Chondrocyte (in vitro differentiated cells): ENCODE measurements around the gene GRIK3. TPM values are rescaled to one million over a fixed set of nuclear protein-coding genes. Genes with fewer than 3 reads are reported as not detected.

ENCODE experiments used
- DNase-seq: peaks from one replicate; pipeline ENCODE4 v3.0.0; 2021; ENCODE audit warnings: mixed read lengths, low spot score
- H3K27ac Mint-ChIP-seq: one replicate; pipeline ENCODE4 v1.8.0; 2021; ENCODE audit warnings: mild to moderate bottlenecking, moderate library complexity, mixed read lengths; ENCODE audit not compliant: unreplicated experiment
- H3K27me3 Mint-ChIP-seq: 2 replicates; pipeline ENCODE4 v1.8.0; 2021; ENCODE audit warnings: low read depth, mixed read lengths
- H3K36me3 Mint-ChIP-seq: 2 replicates; pipeline ENCODE4 v1.8.0; 2021; ENCODE audit warnings: low read depth, mixed read lengths
- H3K4me1 Mint-ChIP-seq: 2 replicates; pipeline ENCODE4 v1.8.0; 2021; ENCODE audit warnings: low read depth, mild to moderate bottlenecking, mixed read lengths
- H3K4me3 Mint-ChIP-seq: one replicate; pipeline ENCODE4 v1.8.0; 2021; ENCODE audit warnings: mild to moderate bottlenecking, moderate library complexity, mixed read lengths; ENCODE audit not compliant: unreplicated experiment
- H3K9me3 Mint-ChIP-seq: 2 replicates; pipeline ENCODE4 v1.8.0; 2021; ENCODE audit warnings: low read depth, mixed read lengths
- CTCF ChIP-seq: fragments of 200-600 bp; sonication (generic); IDR thresholded peaks from 2 replicates; pipeline ENCODE4 v1.5.0; 2021; ENCODE audit warnings: antibody characterized with exemption, mild to moderate bottlenecking, moderate library complexity
- total RNA-seq: library from RNA; stranded (reverse); gene quantifications from 3 replicates; pipeline ENCODE4 v1.2.1, GENCODE V29; 2021

Gene GRIK3
- total RNA-seq, 1 donor from 2014 or later = not detected

DNA sequence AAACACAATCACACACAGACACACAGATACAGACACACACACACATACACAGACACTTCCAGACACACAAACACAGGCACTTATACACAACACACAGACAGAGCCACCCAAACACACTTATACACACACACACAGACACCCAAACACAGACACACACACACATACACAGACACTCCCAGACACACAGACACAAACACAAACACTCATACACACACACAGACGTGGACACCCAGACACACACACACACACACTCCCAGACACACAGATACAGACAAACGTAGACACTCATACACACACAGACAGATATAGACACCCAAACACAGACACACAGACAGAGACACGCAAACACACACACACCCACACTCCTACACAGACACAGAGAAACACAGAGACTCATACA is 272.1 kb downstream of the GRIK3 start:
- Mint-ChIP-seq H3K9me3 (no peaks in the 10 kb centered on the region), H3K4me3 (no peak overlapping the region), H3K36me3 (no peaks in the 10 kb centered on the region), H3K27me3 (peaks cover 6% of the 10 kb centered on the region), H3K4me1 (no peaks in the 10 kb centered on the region), H3K27ac (no peak overlapping the region)
- no peak for TF ChIP-seq CTCF
- DNase-seq = peak; percentile 1

- Mint-ChIP-seq H3K36me3 (no peaks in the 10 kb centered on the region), H3K27me3 (peaks cover 6% of the 10 kb centered on the region), H3K27ac (no peak overlapping the region), H3K4me3 (no peak overlapping the region), H3K9me3 (no peaks in the 10 kb centered on the region), H3K4me1 (no peaks in the 10 kb centered on the region)
- no peak for TF ChIP-seq CTCF
- DNase-seq = peak; percentile 43
These were observed 273.2 kb downstream of the GRIK3 start for GRCh38 chr1:36761113-36761512.

DNA sequence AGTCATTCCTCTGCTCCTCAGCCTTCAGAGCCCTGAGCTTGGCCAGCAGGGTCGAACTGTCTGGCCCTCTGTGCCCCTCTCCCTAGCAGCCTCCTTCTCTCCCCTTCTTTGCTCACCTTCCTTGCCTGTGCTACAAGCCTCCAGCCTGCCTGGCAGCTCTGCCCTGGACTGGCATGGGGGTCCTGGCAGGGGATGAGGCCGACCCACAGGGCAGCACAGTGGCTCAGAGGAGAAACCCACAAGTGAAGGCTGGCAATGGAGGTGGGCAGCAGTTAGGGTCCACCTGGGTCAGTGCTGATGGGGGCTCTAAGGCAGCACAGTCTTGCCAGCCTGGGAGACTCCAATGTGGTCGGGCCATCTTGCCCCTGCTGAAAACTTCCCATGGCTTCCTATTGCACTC is 274.2 kb downstream of the GRIK3 start:
- Mint-ChIP-seq H3K36me3 (no peaks in the 10 kb centered on the region), H3K27me3 (peaks cover 2% of the 10 kb centered on the region)

GRCh38 chr1:36759355-36759754 is 275.0 kb downstream of the GRIK3 start:
- H3K4me3 Mint-ChIP-seq = no peak overlapping the region
- H3K4me1 Mint-ChIP-seq = no peaks in the 10 kb centered on the region
- no peak overlapping the region for H3K27ac Mint-ChIP-seq
- H3K9me3 Mint-ChIP-seq = no peaks in the 10 kb centered on the region
- H3K36me3 Mint-ChIP-seq = no peaks in the 10 kb centered on the region
- DNase-seq = peak; percentile 4
- peaks cover 2% of the 10 kb centered on the region for H3K27me3 Mint-ChIP-seq
- TF ChIP-seq CTCF = no peak

More for the DNA sequence above, 274.2 kb downstream of the GRIK3 start:
- Mint-ChIP-seq H3K27ac (no peak overlapping the region), H3K4me3 (no peak overlapping the region), H3K9me3 (no peaks in the 10 kb centered on the region), H3K4me1 (no peaks in the 10 kb centered on the region)
- no peak for TF ChIP-seq CTCF
- DNase-seq = peak; percentile 49

- TF ChIP-seq CTCF = no peak
- no peaks in the 10 kb centered on the region for H3K36me3 Mint-ChIP-seq
- peak; percentile 58 for DNase-seq
- H3K27ac Mint-ChIP-seq = no peak overlapping the region
- H3K4me3 Mint-ChIP-seq = no peak overlapping the region
- no peaks in the 10 kb centered on the region for H3K4me1 Mint-ChIP-seq
- H3K27me3 Mint-ChIP-seq = peaks cover 2% of the 10 kb centered on the region
- no peaks in the 10 kb centered on the region for H3K9me3 Mint-ChIP-seq
These were observed 278.7 kb downstream of the GRIK3 start for GRCh38 chr1:36755303-36756230.
